ENCODE results near the gene RAB9A.
"Not testable (repeated sequence)": the region's sequence is repeated elsewhere in the genome, so short reads cannot be mapped to it uniquely, and the experiment has no call there.

The RAB9A gene

DNA sequence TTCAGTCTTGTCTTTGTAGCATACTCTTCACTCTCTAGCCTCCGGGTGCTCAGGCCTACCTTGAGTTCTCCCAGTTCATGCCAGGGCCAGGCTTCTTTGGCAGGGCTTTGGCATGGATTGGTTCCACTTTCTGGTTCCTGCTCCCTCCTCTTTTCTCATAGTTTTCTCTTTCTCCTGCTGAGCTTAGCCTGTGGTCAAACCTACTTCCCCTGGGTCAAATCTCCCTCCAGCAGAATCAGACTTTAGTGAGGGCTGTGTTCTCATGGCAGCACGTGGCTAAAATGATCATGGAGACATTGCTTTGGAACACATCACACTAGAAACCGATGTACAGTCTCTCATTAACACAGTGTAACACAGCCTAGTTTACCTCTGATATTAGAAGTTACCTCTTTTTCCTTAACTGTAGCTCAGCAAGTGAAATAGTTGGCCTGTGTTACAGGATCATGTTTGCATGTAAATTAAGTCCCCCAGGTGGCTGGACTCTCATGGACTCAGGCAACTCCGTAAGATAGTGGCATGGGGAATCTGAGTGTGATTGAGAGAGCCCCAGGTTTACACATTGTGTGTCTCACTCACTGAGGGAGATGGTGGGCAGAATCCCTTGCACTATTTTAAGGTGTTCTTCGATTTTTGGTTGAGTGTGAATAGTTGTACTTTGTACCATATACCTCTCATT, 13.3 kb downstream of the RAB9A start:
- no peak for DNase-seq (ENCODE audit: low spot score)

DNA sequence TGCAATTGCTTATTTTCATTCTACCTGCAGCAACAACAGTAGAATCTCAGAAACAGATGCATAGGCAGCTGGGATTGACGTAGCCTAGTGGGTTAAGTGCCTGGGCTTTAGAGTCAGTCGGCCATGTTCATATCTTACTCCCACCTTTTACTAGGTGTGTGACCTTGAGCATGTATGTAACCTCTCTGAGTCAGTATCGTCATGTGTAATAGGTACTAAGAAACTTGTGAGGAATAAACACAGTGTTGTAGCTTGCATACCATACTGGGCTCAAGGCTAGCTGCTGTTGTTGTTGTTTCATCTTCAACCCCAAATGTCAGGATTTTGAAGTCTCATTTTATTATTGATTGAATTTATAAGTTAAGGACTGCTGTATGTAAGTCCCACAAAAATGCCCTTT, 14.2 kb downstream of the RAB9A start:
- DNase-seq (ENCODE audit: low spot score) = no peak

DNA sequence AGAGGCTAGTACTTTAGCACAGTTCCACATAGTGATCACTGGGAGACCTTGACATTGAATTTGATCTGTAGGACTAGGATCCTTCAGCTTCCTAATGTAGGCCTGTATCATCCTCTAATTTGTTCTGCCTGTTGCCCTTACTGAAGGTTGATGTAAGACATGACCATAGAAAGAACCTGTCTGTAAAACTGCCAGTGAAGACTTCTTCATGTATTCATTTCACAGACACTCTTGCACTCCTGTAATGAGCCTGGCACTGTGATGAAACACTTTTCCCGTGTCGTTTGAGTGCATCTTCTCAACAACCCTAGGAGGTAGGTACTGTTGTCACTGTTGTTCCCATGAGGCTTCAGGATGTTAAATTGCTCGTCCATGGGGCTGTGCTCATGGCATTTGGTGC, 14.7 kb downstream of the RAB9A start:
- DNase-seq (ENCODE audit: low spot score) = no peak

DNA sequence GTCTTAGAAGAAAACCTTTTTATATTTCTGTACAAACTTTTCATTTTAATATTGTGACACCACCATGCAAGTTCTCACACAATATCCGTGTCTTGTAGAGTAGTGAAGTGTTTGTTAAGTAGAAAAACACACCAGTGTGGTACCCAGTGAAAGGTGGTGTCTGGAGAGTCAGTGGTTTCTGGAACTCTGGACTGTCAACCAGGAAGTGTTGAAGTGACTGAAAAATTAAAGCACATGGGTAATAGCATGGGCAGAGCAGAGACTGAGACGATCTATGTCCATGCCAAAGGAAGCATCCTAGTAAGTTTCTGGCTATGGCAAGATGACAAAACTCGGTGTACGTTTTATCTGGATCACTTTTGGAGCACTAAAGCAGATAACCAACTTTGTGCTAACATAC, 22.2 kb downstream of the RAB9A start:
- no peak for DNase-seq (ENCODE audit: low spot score)

DNA sequence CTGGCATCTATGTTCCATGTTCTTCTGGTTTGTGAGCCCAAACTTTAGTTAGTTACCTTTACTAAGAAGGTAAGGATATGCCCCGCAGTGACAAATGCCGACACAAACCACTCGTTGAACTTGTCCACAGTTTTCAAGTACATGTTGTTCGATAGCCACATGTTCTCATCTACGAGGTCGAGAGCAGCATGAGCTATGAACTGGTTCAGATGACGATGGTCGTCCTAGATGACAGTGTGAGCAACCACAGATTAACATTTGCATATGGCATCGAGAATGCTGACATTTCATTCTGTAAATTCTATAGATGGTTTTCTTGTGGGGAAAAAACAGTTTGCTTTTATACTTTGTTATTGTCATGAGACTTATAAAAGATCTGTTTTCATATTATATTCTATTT, 27.5 kb downstream of the RAB9A start:
- DNase-seq (ENCODE audit: low spot score) = no peak

DNA sequence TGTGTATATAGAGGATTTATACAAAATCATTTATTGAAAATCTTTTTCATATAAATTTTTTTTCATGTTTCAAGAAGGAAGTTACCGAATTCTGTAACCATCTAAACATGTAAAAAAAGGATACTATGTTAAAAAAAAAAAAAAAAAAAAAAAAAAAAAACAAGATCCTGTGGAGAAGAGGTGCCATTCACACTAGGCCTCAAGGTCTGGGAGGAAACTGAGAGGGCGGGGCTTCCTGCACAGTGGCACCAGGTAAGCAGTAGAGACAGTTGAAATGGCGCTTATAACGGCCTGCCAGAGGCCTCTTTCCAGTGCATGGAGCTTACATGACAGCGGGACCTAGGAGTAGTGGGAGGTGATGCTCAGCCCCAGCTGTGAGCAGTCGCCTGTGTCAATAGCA, 28.0 kb downstream of the RAB9A start:
- no peak for DNase-seq (ENCODE audit: low spot score)

DNA sequence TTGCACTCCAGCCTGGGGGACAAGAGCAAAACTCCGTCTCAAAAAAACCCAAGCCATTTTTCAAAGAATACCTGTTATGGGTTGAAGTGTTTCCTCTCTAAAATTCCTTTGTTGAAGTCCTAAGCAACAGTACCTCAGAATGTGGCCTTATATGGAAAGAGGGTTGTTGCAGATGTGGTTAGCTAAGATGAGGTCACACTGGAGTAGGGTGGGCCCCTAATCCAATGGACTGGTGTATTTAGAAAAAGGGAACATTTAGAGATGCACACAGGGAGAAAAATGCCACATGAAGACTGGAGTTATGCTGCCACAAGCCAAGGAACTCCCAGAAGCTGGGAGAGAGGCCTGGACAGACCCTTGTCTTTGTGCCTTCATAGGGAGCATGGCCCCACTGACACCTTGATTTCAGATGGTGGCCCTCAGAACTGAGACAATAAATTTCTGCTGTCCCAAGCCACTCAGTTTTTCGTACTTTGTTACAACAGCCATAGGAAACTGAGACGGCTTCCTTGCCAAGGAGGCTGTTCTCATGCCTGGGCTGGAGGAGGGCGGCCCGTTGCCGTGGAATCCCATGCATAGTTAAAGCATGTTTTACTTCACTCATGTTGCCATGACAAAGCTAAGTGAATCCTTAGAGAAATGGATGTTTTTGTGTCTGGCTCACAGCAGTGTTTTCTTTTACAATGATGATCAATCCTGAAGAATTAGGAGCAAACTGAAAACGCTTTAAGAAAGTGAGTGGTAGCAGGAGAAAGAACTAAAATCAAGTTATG, 29.0 kb downstream of the RAB9A start:
- DNase-seq (ENCODE audit: low spot score) = no peak

DNA sequence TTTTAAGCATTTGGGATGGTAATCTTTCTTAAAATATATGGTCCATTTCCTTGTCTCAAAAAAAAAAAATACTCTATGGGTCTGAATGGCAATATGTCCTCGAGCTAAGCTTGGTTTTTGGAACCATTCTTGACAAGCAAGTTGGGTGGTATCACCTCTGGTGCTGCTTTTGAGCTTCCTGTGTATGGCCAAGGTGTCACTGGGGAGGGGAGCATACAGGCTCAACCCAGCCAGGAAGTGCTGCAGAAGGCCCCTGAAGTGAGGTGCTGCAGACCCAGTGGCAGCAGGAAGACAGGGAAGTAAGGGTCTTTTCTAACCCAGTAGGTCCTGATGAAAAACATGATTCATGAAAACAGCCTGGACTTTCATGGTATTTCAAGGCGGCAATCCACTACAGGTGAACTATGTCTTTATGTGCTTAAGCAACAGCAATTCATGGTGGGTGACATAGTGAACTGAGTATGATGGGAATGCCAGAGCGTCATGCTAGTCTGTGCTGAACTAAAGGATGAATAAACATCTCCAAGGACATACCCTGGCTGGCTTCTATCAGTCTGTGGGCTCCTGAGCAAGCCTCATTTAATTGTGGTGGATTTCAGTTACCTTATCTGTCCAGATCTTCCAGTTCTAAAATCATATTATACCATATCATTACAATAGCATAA, 30.4 kb downstream of the RAB9A start:
- no peak for DNase-seq (ENCODE audit: low spot score)

DNA sequence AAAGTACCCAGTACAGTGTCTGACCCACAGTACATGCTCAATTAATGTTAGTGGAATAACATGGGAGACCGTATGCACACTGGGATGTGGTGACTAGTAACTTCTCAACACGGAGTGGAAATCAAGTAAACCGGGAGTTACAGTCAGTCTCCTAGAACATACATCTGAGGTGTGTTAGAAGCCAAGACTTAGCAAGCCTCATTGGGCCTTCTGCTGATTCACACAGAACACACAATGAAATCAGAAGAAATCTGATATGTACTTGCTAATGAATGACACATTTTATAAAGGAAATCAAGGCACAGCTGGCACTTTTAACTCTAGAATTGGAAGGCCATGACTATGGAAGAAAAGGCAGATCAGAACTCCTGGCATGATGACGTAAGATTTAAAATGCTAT, 32.4 kb downstream of the RAB9A start:
- no peak for DNase-seq (ENCODE audit: low spot score)

DNA sequence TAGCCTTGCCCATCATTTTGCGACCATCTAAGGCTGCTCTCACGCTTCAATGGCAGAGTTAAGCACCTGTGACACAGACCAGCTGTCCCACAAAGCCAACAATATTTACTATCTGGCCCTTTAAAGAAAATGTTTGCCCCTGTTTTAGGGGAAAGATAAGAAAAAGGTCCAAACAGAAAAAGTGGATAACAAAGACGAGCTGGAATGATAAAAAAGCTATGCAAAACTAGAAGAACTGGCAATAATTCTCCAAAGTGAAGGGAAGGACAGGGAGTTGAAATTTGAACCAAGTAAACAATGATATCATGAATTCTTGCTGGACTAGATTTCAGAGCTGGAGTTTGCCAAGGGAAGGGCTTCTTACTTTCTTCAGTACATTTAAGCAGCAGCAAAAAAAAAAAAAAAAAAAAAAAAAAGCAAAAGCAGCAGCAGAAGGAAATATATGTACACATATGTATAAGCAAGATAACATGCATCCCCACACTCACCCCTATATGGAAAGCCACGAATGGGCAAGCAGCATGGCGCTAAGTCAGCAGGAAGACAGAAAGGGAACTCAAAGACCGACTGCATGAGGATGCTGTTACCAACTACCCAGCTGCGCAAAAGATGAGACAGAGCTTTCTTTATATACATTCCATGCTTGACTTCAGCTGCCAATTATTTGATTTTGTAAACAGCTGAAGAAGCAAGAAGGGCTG, 33.0 kb downstream of the RAB9A start:
- no peak for DNase-seq (ENCODE audit: low spot score)

DNA sequence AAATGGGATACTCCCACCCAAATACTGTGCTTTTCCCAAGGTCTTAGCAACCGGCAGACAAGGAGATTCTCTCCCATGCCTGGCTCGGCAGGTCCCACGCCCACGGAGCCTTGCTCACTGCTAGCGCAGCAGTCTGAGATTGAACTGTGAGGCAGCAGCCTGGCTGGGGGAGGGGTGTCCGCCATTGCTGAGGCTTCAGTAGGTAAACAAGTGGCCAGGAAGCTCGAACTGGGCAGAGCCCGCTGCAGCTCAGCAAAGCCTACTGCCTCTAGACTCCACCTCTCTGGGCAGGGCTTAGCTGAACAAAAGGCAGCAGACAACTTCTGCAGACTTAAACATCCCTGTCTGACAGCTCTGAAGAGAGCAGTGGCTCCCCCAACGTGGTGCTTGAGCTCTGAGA, 36.0 kb downstream of the RAB9A start:
- not testable (repeated sequence) for DNase-seq (ENCODE audit: low spot score)

DNA sequence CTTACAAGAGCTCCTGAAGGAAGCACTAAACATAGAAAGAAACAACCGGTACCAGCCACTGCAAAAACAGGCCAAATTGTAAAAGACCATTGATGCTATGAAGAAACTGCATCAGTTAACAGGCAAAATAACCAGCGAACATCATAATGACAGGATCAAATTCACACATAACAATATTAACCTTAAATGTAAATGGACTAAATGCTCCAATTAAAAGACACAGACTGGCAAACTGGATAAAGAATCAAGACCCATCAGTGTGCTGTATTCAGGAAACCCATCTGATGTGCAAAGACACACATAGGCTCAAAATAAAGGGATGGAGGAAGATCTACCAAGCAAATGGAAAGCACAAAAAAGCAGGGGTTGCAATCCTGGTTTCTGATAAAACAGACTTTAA, 37.7 kb downstream of the RAB9A start:
- DNase-seq (ENCODE audit: low spot score) = not testable (repeated sequence)

DNA sequence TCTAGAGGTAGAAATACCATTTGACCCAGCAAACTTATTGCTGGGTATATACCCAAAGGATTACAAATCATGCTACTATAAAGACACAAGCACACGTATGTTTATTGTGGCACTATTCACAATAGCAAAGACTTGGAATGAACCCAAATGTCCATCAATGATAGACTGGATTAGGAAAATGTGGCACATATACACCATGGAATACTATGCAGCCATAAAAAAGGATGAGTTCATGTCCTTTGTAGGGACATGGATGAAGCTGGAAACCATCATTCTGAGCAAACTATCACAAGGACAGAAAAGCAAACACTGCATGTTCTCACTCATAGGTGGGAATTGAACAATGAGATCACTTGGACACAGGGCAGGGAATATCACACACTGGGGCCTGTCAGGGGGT, 41.6 kb downstream of the RAB9A start:
- DNase-seq (ENCODE audit: low spot score) = not testable (repeated sequence)

DNA sequence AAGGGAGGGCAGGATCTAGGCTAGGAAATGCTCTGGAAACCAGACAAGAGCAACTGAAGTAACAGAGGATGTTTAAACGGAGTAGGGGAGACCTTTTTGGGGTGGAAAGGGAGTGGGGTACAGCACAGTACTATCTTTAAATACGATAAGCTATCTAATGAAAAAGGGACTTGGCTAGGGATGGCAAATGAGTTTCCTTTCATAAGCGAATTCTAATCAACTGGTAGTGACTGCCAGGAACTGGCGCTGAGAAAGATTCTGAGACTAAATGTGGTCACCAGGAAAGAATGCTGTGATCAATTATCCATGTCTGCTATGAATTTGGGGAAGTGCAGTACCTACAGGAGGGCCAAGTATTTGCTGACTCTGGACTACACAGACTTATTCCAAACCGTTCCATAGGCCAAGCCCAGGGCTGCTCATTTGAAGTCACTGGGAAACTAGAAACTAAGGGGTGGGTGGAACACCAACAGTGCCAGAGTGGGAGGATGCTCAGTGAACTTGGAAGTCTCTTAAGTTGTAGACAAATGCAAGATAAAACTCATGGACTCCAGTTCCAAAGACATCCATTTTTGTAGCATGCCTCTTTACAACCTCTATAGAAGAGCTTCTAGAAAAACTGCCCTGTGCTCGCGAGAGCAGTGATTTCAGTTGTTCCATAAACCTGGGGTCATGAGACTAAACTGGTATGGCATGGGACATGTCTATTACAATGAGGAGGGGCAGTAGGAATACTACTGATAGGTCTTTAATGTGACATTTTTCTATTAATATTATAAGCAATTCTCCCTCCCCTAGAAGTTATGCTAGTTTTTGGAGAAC, 43.5 kb downstream of the RAB9A start:
- no peak for DNase-seq (ENCODE audit: low spot score)

DNA sequence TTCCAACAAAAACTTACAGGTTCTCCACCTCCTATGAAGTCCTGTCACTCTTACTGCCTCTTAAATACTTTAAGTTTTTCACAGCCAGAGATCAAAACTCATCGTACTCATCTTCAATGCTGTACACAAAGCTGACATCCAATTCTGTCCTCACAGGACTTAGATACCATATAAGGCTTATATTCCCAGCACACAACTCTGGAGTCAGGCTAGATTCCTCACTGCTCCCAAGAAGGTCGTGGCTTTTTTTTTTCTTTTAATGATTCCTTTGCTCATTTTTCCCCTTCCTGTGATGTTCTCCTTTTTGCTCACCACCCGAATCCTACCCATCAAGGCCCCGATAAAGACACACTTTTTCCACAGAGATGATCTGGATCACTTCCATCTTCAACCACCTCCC, 44.6 kb downstream of the RAB9A start:
- DNase-seq (ENCODE audit: low spot score) = no peak

DNA sequence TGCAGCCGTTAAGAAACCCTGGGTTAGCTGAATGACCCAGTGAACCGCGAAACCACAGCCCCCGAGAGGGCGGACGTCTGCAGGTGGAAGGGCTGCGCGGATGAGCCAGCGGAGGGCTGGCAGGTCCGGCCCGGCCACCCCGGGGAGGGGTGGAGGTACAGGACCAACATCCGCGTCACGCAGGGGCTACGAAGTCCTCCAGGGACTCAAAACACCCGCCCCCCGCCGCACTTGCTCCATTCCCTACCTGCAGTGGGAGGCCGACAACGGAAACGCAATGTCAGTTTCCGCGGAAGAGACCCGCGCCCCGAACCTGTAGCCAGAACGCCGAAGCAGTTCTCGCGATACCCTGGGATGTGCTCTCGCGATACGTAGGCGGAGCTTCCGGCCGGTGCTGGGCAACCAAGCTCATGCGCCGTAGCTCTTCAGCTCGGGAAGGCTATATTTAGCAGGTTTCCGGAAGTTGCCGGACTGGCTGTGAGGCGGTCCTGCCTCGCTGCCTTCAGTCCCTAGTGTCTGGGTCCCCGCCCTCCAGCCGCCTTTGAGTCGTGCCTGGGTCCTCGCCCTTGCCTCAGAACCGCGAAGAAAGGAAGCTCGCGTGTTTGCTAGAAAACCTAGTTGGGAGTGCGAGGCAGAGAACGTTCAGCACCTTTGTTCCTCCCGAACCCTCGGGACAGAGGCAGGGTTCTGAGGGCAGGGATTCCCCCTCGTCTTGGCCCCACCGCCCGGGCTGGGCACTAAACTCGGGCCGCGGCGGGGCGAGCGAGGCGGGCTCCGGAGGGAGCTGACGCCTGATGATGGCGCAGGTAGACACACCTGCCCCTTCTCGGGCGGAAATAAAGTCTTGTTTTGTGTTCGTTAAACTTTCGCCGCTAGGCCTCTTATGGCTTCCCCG, 45.6 kb downstream of the RAB9A start, which contains the start of the genes OFD1 and TRAPPC2:
Gene OFD1 (plus strand): TSS at position 471 of the 895 bp plus-strand sequence. CDS start 324 bp downstream, at position 795.
Gene TRAPPC2 (minus strand): TSS at position 343 of the 895 bp plus-strand sequence. CDS start 14,657 bp downstream, outside the sequence.
- peak; percentile 73 for DNase-seq (ENCODE audit: low spot score)

DNA sequence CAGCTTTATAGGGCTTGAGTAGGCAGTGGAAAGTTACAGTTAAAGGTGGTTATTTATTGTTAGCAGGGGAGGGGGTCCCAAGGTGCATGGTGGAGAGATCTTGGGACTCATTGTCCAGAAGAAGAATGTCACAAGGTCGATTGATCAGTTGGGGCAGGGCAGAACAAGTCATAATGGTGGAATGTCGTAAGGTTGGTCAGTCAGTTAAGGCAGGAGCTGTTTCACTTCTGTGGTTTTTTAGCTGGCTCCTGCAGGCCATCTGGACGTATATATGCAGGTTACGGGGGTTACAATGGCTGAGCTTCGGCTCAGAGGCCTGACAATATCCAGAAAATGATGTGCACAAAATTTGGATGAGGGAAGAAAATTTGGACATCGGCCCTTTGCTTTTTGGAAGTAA, 52.8 kb downstream of the RAB9A start:
- DNase-seq (ENCODE audit: low spot score) = no peak

DNA sequence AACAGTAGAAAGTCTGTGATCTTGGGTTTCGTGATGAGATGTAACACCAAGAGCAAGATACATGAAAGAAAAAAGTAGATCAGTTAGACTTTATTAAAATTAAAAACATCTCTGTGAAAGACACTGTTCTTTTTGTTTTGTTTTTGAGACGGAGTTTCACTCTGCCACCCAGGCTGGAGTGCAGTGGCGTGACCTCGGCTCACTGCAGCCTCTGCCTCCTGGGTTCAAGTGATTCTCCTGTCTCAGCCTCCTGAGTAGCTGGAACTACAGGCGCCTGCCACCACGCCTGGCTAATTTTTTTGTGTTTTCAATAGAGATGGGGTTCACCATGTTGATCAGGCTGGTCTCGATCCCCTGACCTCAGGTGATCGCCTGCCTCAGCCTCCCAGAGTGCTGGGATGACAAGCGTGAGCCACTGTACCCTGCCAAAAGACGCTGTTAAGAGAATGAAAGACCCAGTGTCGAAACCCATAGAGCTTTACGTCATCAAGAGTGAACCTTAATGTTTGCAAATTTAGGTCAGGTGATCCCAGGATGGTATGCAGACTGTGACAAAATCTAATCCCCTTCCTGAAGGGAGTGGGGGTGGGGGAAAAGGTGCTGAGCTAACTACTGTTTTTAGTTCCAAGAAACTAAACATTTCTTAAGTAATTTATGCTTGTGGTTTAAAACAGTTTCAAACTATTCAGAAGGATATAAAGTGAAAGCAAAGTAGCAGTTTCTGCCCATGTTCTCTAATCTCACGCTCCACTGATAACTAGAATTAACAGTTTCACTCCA, 53.7 kb downstream of the RAB9A start:
- DNase-seq (ENCODE audit: low spot score) = no peak

DNA sequence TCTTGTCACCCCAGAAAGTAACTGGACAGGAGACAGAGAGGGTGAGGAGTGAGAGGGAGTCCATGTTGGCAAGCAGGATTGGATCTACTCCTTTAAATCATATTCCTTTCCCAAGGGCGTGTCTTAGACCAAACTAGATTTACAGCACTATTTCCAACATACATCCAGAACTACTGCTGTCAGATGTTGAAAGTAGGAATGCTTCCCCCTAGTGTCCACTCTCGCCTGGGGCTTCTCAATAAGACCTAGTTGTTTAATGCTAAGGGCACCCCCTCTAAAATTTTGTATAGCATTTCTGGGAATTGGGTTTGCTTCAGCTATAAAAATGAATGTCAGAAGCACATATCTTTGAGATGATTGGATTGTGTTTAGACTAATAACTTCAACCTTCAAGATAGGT, 58.9 kb downstream of the RAB9A start:
- DNase-seq (ENCODE audit: low spot score) = no peak

DNA sequence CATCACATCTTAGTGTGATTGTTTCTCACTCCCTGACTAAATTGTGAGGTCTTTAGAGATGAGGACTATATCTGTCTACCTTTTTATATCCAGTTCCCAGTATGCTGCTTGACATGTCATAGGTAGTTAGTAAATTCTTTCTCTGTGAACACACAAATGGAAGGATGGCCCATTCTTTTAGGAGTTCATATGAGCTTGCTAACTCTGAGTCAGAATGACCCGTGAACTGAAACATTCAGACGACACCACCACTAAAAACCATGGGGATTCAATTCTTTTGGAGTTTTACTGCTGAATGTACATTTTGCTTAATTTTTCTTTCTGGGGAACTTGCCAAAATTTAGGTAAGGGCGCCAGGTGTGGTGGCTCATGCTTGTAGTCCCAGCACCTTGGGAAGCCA, 59.6 kb downstream of the RAB9A start:
- no peak for DNase-seq (ENCODE audit: low spot score)

All from kidney capillary endothelial cell (primary cell).